Measurements from ENCODE around the gene KIF3B.

- no peak for TF ChIP-seq CTCF (conservative IDR thresholded peaks at IDR 0.05)
- TF ChIP-seq EZH2 (IDR thresholded peaks at IDR 0.05; ENCODE audit: low read depth) = no peak
Observed at GRCh38 chr20:32362901-32363364, 85.5 kb downstream of the KIF3B start.
